ENCODE results near the gene DYDC1. TPM values are rescaled to one million over a fixed set of nuclear protein-coding genes. Genes with fewer than 3 reads are reported as not detected.

Gene DYDC1
- total and polyA plus RNA-seq, 2 experiments from 2014 or later: not detected

GRCh38 chr10:80357851-80358125, 1.2 kb upstream of the DYDC1 start:
- 95 to 97% methylated on average over 5 of the region's 5 CpGs for WGBS, 2 experiments (ENCODE audit: low coverage in 1 of 2, low lambda C conversion rate in 2 of 2, missing lambda C conversion rate in 2 of 2)
- Histone ChIP-seq H3K9ac (no peak overlapping the region), H3K27ac (no peak overlapping the region), H3K36me3 (ENCODE audit: low read depth) (no peaks in the 10 kb centered on the region), H3K9me3 (ENCODE audit: low read depth) (no peaks in the 10 kb centered on the region), H3K79me2 (ENCODE audit: insufficient read depth) (no peaks in the 10 kb centered on the region), H3K9me2 (ENCODE audit: insufficient read depth) (no peaks in the 10 kb centered on the region), H3F3A (ENCODE audit: insufficient read depth) (no peaks in the 10 kb centered on the region), H3K4me2 (ENCODE audit: unreplicated experiment) (no peak overlapping the region), H3K4me1 (ENCODE audit: insufficient read depth) (no peaks in the 10 kb centered on the region), H2AFZ (no peak overlapping the region), H3K27me3 (replicated peaks; ENCODE audit: insufficient read depth) (peaks cover 12% of the 10 kb centered on the region; the same call in 1 of the 2 replicates), H4K20me1 (ENCODE audit: insufficient read depth) (no peaks in the 10 kb centered on the region), H3K4me3 (no peak overlapping the region)
- in situ Hi-C loops (cut with MboI): no loop called here
- DNase-seq: no peak
- TF ChIP-seq EZH2phosphoT487 (IDR thresholded peaks at IDR 0.05; ENCODE audit: insufficient read depth, low read depth): no peak
- no peak for TF ChIP-seq EZH2 (IDR thresholded peaks at IDR 0.05; ENCODE audit: insufficient read depth, poor library complexity, severe bottlenecking)

GRCh38 chr10:80356989-80357850, 665 bp upstream of the DYDC1 start:
- 13 to 58% methylated on average over 7 to 50 of the region's 50 CpGs for WGBS, 2 experiments (ENCODE audit: low coverage in 1 of 2, low lambda C conversion rate in 2 of 2, missing lambda C conversion rate in 2 of 2)
- Histone ChIP-seq H2AFZ (no peak overlapping the region), H3K9me2 (ENCODE audit: insufficient read depth) (no peaks in the 10 kb centered on the region), H3K27me3 (replicated peaks; ENCODE audit: insufficient read depth) (peaks cover 12% of the 10 kb centered on the region; the same call in 1 of the 2 replicates), H3K4me1 (ENCODE audit: insufficient read depth) (no peaks in the 10 kb centered on the region), H4K20me1 (ENCODE audit: insufficient read depth) (no peaks in the 10 kb centered on the region), H3K9ac (no peak overlapping the region), H3F3A (ENCODE audit: insufficient read depth) (no peaks in the 10 kb centered on the region), H3K4me2 (ENCODE audit: unreplicated experiment) (no peak overlapping the region), H3K4me3 (no peak overlapping the region), H3K27ac (no peak overlapping the region), H3K9me3 (ENCODE audit: low read depth) (no peaks in the 10 kb centered on the region), H3K79me2 (ENCODE audit: insufficient read depth) (no peaks in the 10 kb centered on the region), H3K36me3 (ENCODE audit: low read depth) (no peaks in the 10 kb centered on the region)
- in situ Hi-C loops (cut with MboI): no loop called here
- TF ChIP-seq EZH2 (IDR thresholded peaks at IDR 0.05; ENCODE audit: insufficient read depth, poor library complexity, severe bottlenecking) (no peak), EZH2phosphoT487 (IDR thresholded peaks at IDR 0.05; ENCODE audit: insufficient read depth, low read depth) (no peak)
- no peak for DNase-seq

- no peak for DNase-seq
- in situ Hi-C loops (cut with MboI): no loop called here
- WGBS, 2 experiments (ENCODE audit: low coverage in 1 of 2, low lambda C conversion rate in 2 of 2, missing lambda C conversion rate in 2 of 2): 70 to 72% methylated on average over 3 of the region's 3 CpGs
Measured at GRCh38 chr10:80351220-80351619, 5.3 kb downstream of the DYDC1 start.

GRCh38 chr10:80350251-80350650, 6.3 kb downstream of the DYDC1 start:
- no peak for DNase-seq
- H3K4me1 ChIP-seq (ENCODE audit: insufficient read depth): no peaks in the 10 kb centered on the region
- H3K79me2 ChIP-seq (ENCODE audit: insufficient read depth): no peaks in the 10 kb centered on the region
- H3K9ac ChIP-seq: no peak overlapping the region
- H3K9me2 ChIP-seq (ENCODE audit: insufficient read depth): no peaks in the 10 kb centered on the region
- H4K20me1 ChIP-seq (ENCODE audit: insufficient read depth): no peaks in the 10 kb centered on the region
- in situ Hi-C loops (cut with MboI): no loop called here
- no peak overlapping the region for H3K4me3 ChIP-seq
- WGBS, 2 experiments (ENCODE audit: low coverage in 1 of 2, low lambda C conversion rate in 2 of 2, missing lambda C conversion rate in 2 of 2): 39 to 50% methylated on average over 3 of the region's 3 CpGs
- no peaks in the 10 kb centered on the region for H3K36me3 ChIP-seq (ENCODE audit: low read depth)
- H3K27ac ChIP-seq: no peak overlapping the region
- no peaks in the 10 kb centered on the region for H3F3A ChIP-seq (ENCODE audit: insufficient read depth)
- TF ChIP-seq EZH2 (IDR thresholded peaks at IDR 0.05; ENCODE audit: insufficient read depth, poor library complexity, severe bottlenecking) (no peak), EZH2phosphoT487 (IDR thresholded peaks at IDR 0.05; ENCODE audit: insufficient read depth, low read depth) (no peak)
- no peak overlapping the region for H2AFZ ChIP-seq
- H3K27me3 ChIP-seq (replicated peaks; ENCODE audit: insufficient read depth): 0 out of 2 replicates have a peak, but pooled peaks cover 2% of the 10 kb centered on the region
- no peaks in the 10 kb centered on the region for H3K9me3 ChIP-seq (ENCODE audit: low read depth)
- no peak overlapping the region for H3K4me2 ChIP-seq (ENCODE audit: unreplicated experiment)

More at GRCh38 chr10:80351220-80351619, 5.3 kb downstream of the DYDC1 start:
- Histone ChIP-seq H3F3A (ENCODE audit: insufficient read depth) (no peaks in the 10 kb centered on the region), H3K9me3 (ENCODE audit: low read depth) (no peaks in the 10 kb centered on the region), H3K79me2 (ENCODE audit: insufficient read depth) (no peaks in the 10 kb centered on the region), H3K9ac (no peak overlapping the region), H3K36me3 (ENCODE audit: low read depth) (no peaks in the 10 kb centered on the region), H3K4me1 (ENCODE audit: insufficient read depth) (no peaks in the 10 kb centered on the region), H3K27me3 (replicated peaks; ENCODE audit: insufficient read depth) (peaks cover 11% of the 10 kb centered on the region; the same call in 1 of the 2 replicates), H2AFZ (no peak overlapping the region), H3K9me2 (ENCODE audit: insufficient read depth) (no peaks in the 10 kb centered on the region), H3K27ac (no peak overlapping the region), H4K20me1 (ENCODE audit: insufficient read depth) (no peaks in the 10 kb centered on the region), H3K4me2 (ENCODE audit: unreplicated experiment) (no peak overlapping the region), H3K4me3 (no peak overlapping the region)
- no peak for TF ChIP-seq EZH2 (IDR thresholded peaks at IDR 0.05; ENCODE audit: insufficient read depth, poor library complexity, severe bottlenecking)
- TF ChIP-seq EZH2phosphoT487 (IDR thresholded peaks at IDR 0.05; ENCODE audit: insufficient read depth, low read depth): no peak
